Right lobe of liver (tissue), 4 donors: ENCODE results near the gene STK4.

Experiments
- CTCF ChIP-seq, 4 donors: fragments of 200-600 bp in 3 of 4; fragments of 450-650 bp in 1 of 4; IDR thresholded peaks; one replicate each; pipeline versions ENCODE4 v1.5.1 to v1.8.0; 2016 to 2022; ENCODE audit warnings: antibody characterized with exemption in 4 of 4, mild to moderate bottlenecking in 2 of 4
- POLR2A ChIP-seq: fragments of 450-650 bp; IDR thresholded peaks from one replicate; pipeline ENCODE4 v1.6.1; 2017; ENCODE audit warnings: antibody characterized with exemption, mild to moderate bottlenecking
- donor health status: DM: no; HTN: no; CAD: no.
- donor health status: DM: no; HTN: no; CAD: no.
- donor health status: DM: no; HTN: yes; CAD: no.

- no peak for TF ChIP-seq CTCF (IDR thresholded peaks at IDR 0.05)
- no peak for TF ChIP-seq POLR2A
These were observed 70.7 kb downstream of the STK4 start for GRCh38 chr20:45037050-45037449.
